ENCODE measurements around the gene TBPL1.
"Not testable (repeated sequence)": the region's sequence is repeated elsewhere in the genome, so short reads cannot be mapped to it uniquely, and the experiment has no call there.

Gene TBPL1

DNA sequence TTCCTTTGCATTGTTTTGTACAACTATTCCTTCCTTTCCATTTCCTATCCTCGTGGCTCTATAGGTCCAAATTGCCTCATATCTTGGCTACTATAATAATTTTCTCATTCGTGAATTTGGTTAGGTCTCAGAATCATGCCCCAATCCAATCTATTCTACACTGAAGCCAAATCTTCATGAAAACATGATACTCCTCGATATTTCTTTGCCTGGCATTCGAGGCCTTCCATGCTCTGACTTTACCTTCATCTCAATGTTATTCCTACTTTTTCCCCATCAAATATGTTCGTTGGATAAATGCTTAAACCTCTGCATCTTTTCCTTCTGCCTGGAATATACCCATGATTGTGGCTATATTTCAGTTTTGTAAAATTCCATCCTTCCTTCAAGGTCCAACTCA is 33.7 kb upstream of the TBPL1 start:
- no peak for TF ChIP-seq CTCF (IDR thresholded peaks at IDR 0.05; ENCODE audit: insufficient read depth, low read depth, low read length, missing control alignments)
- no peak overlapping the region for H3K4me3 ChIP-seq (ENCODE audit: low read depth, low read length)
- DNase-seq (ENCODE audit: low read depth), result no peak

DNA sequence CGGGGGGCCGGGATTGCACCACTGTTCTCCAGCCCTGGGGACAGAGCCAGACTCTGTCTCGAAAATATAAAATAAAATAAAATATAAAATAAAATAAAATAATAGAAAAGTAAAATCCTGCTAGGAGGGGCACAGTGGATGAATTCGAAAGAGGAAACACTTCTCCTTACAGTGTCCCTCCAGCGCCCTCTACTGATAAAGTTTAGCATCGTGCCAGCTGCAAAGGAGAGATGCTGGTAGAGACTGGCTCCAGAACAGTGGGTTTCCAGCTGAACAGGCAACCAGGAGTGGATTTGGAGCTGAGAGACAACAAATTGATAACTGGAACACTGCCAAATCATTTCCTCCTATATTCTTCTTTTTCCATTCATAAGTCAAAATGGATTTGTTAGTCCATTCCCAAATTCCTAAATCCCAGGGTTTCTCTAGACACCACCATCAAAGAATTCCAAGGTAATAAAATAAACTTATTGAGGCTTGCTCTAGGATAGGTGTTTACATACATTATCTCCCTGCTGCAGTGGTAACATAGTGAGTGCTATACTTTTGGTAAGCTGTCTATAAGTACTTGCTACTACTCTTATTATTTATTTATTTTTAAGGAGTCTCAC is 31.7 kb upstream of the TBPL1 start:
- no peak overlapping the region for H3K4me3 ChIP-seq (ENCODE audit: low read depth, low read length)
- peak; percentile 81 for DNase-seq (ENCODE audit: low read depth)
- TF ChIP-seq CTCF (IDR thresholded peaks at IDR 0.05; ENCODE audit: insufficient read depth, low read depth, low read length, missing control alignments), result peak; percentile 76

DNA sequence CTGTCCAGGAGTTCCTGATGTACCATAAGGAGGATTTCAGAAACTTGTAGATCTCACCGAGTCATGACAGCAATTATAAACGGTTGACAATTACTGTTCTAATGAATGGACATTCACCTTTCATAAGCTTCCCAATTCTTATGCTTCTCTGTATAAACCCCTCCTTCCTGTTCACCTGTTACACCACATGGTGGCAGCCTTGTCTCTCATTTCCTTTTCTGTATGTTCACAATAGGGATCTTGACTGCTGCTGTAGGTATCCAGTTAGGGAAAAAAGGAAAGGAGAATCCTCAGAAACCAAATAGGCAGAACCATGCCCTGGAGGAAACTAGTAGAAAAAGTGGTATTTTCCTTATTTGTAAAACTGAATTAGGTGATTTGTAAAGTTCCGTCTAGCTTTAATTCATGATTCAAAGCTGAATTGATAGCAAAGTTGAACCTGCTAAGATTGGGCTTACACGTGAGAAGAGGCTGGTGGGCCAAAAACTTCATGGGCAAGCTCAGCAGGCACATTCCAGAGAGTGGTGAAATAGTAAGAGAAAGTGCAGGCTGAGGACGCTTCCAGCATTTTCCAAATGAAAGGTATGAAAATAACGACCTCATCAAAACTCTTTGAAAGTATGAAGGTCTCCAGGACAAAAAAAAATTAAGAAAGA is 29.0 kb upstream of the TBPL1 start:
- DNase-seq (ENCODE audit: low read depth), result peak; percentile 76
- TF ChIP-seq CTCF (IDR thresholded peaks at IDR 0.05; ENCODE audit: insufficient read depth, low read depth, low read length, missing control alignments), result peak; percentile 73
- no peak overlapping the region for H3K4me3 ChIP-seq (ENCODE audit: low read depth, low read length)

DNA sequence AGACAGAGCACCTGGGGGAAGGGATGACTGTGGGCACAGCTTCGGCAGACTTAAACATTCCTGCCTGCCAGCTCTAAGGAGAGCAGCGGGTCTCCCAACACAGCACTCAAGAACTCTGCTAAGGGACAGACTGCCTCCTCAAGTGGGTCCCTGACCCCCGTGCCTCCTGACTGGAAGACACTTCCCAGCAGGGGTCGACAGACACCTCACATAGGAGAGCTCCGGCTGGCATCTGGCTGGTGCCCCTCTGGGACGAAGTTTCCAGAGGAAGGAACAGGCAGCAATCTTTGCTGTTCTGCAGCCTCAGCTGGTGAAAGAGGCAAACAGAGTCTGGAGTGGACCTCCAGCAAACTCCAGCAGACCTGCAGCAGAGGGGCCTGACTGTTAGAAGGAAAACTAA is 21.8 kb upstream of the TBPL1 start:
- not testable (repeated sequence) for DNase-seq (ENCODE audit: low read depth); H3K4me3 ChIP-seq (ENCODE audit: low read depth, low read length)

GRCh38 chr6:133936352-133936751 is 16.7 kb upstream of the TBPL1 start:
- not testable (repeated sequence) for H3K4me3 ChIP-seq (ENCODE audit: low read depth, low read length); DNase-seq (ENCODE audit: low read depth)

DNA sequence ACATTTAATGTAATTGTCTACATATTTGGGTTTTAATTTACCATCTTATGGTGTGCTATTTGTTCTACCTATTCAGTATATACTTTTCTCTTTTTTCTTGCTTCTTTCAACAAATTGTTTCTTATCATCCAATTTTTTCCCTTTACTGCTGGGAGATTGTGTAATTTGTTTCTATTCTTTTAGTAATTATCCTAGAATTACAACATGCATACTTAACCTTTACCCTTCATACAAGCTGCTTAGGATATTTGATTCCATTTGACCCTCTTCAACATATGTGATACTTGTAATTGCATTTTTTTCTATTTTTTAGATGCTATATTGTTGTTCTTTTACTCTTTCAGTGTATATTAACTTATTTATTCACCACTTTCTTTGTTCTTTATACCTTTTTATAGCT is 15.1 kb upstream of the TBPL1 start:
- no peak for DNase-seq (ENCODE audit: low read depth)
- no peak for TF ChIP-seq CTCF (IDR thresholded peaks at IDR 0.05; ENCODE audit: insufficient read depth, low read depth, low read length, missing control alignments)
- H3K4me3 ChIP-seq (ENCODE audit: low read depth, low read length), result no peak overlapping the region

DNA sequence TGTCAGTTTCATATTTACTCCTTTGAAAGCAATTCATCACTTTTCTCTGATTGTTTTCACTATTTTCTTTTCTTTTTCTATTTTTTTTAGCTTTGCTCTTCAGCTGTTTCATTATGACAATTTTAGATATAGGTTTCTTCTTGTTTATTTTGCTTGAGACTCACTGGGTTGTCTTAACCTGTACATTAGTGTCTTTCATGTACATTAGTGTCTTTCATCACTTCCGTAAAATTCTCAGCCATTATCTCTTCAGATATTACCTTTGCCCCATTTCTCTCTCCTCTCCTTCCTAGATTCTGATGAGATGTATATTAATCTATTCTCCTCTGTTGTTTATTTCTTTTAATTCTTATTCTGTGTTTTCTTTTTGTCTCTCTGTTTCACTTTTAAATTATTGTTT is 14.5 kb upstream of the TBPL1 start:
- no peak overlapping the region for H3K4me3 ChIP-seq (ENCODE audit: low read depth, low read length)
- no peak for DNase-seq (ENCODE audit: low read depth)
- TF ChIP-seq CTCF (IDR thresholded peaks at IDR 0.05; ENCODE audit: insufficient read depth, low read depth, low read length, missing control alignments), result no peak
